SK-N-MC (cell line): Measurements from ENCODE around the gene USF1.
A peak's percentile ranks its signal among the peaks of the same experiment; 100 is the strongest.

Experiments used
- DNase-seq: peaks from one replicate; pipeline ENCODE4 v3.0.0-alpha.2; 2011; ENCODE audit warnings: low read depth, low spot score
- H3K27ac ChIP-seq: fragments of 200-600 bp; sonication (generic); 2 replicates; pipeline ENCODE4 v1.5.1; 2016; ENCODE audit warnings: mixed run types
- H3K36me3 ChIP-seq: fragments of 200-600 bp; sonication (generic); 2 replicates; pipeline ENCODE4 v1.6.1; 2017; ENCODE audit warnings: antibody characterized with exemption, low read length, mixed read lengths; ENCODE audit not compliant: insufficient read depth
- H3K4me3 ChIP-seq: fragments of 200-600 bp; sonication (generic); 2 replicates; pipeline ENCODE4 v1.5.1; 2016
- H3K9ac ChIP-seq: fragments of 200-600 bp; sonication (generic); 2 replicates; pipeline ENCODE4 v1.8.0; 2017; ENCODE audit warnings: mixed run types, mixed read lengths; ENCODE audit not compliant: insufficient read length
- H3K9me3 ChIP-seq: fragments of 200-600 bp; sonication (generic); 2 replicates; pipeline ENCODE4 v1.6.1; 2017; ENCODE audit warnings: low read depth, mild to moderate bottlenecking, antibody characterized with exemption, low read length, moderate library complexity, mixed read lengths
- EZH2 ChIP-seq: fragments of 200-600 bp; sonication (generic); IDR thresholded peaks from one replicate; pipeline ENCODE4 v1.6.1; 2017; ENCODE audit warnings: antibody characterized with exemption
- FOXP2 ChIP-seq: optimal IDR thresholded peaks from 2 replicates; pipeline ENCODE3; 2011; ENCODE audit warnings: mild to moderate bottlenecking, moderate library complexity; ENCODE audit not compliant: insufficient read depth; ENCODE audit errors: extremely low read length, control extremely low read depth
- POLR2AphosphoS5 ChIP-seq: IDR thresholded peaks from 2 replicates; pipeline ENCODE4 v1.6.1; 2012; ENCODE audit warnings: mild to moderate bottlenecking, low read depth, low read length, borderline replicate concordance

USF1 gene

GRCh38 chr1:161008869-161009510 is 36.8 kb downstream of the USF1 start:
- no peak for DNase-seq
- TF ChIP-seq POLR2AphosphoS5 (no peak), EZH2 (no peak), FOXP2 (no peak)
- Histone ChIP-seq H3K4me3 (peak overlapping the region; percentile 18; the same call in 1 of the 2 replicates), H3K9ac (no peak overlapping the region), H3K9me3 (no peaks in the 10 kb centered on the region), H3K27ac (peak overlapping the region; percentile 69), H3K36me3 (no peaks in the 10 kb centered on the region)

- Histone ChIP-seq H3K36me3 (no peaks in the 10 kb centered on the region), H3K4me3 (no peak overlapping the region), H3K9ac (no peak overlapping the region), H3K9me3 (no peaks in the 10 kb centered on the region), H3K27ac (no peak overlapping the region)
- no peak for DNase-seq
- TF ChIP-seq EZH2 (no peak), POLR2AphosphoS5 (no peak), FOXP2 (no peak)
Measured at GRCh38 chr1:161007369-161007768, 38.4 kb downstream of the USF1 start.

- H3K9me3 ChIP-seq = no peaks in the 10 kb centered on the region
- no peak overlapping the region for H3K9ac ChIP-seq
- H3K27ac ChIP-seq = no peak overlapping the region
- H3K4me3 ChIP-seq = no peak overlapping the region
- TF ChIP-seq EZH2 (no peak), POLR2AphosphoS5 (no peak), FOXP2 (no peak)
- no peak for DNase-seq
- H3K36me3 ChIP-seq = no peaks in the 10 kb centered on the region
Measured at GRCh38 chr1:161006563-161006962, 39.2 kb downstream of the USF1 start.

GRCh38 chr1:161001525-161001924 is 44.3 kb downstream of the USF1 start:
- no peaks in the 10 kb centered on the region for H3K36me3 ChIP-seq
- DNase-seq = no peak
- H3K9me3 ChIP-seq = no peaks in the 10 kb centered on the region
- H3K9ac ChIP-seq = peak overlapping the region; percentile 32
- TF ChIP-seq POLR2AphosphoS5 = no peak
- H3K27ac ChIP-seq = peak overlapping the region; percentile 48; the same call in 1 of the 2 replicates
- no peak overlapping the region for H3K4me3 ChIP-seq

- Histone ChIP-seq H3K27ac (peak overlapping the region; percentile 48; the same call in 1 of the 2 replicates), H3K4me3 (no peak overlapping the region), H3K9ac (no peak overlapping the region), H3K36me3 (no peaks in the 10 kb centered on the region), H3K9me3 (no peaks in the 10 kb centered on the region)
- DNase-seq = no peak
- no peak for TF ChIP-seq EZH2
- no peak for TF ChIP-seq POLR2AphosphoS5
- no peak for TF ChIP-seq FOXP2
Measured at GRCh38 chr1:161000736-161001480, 44.9 kb downstream of the USF1 start.

GRCh38 chr1:160999376-160999775 is 46.4 kb downstream of the USF1 start:
- TF ChIP-seq FOXP2 (no peak), POLR2AphosphoS5 (no peak), EZH2 (no peak)
- Histone ChIP-seq H3K27ac (no peak overlapping the region), H3K36me3 (no peaks in the 10 kb centered on the region), H3K9me3 (no peaks in the 10 kb centered on the region), H3K4me3 (no peak overlapping the region), H3K9ac (no peak overlapping the region)
- DNase-seq = no peak

GRCh38 chr1:160997323-160998038 is 48.3 kb downstream of the USF1 start:
- H3K36me3 ChIP-seq = no peaks in the 10 kb centered on the region
- DNase-seq = no peak

GRCh38 chr1:160996178-160996577 is 49.6 kb downstream of the USF1 start:
- TF ChIP-seq EZH2 (no peak), POLR2AphosphoS5 (no peak), FOXP2 (no peak)
- no peaks in the 10 kb centered on the region for H3K9me3 ChIP-seq
- H3K9ac ChIP-seq = no peak overlapping the region
- no peaks in the 10 kb centered on the region for H3K36me3 ChIP-seq
- H3K4me3 ChIP-seq = no peak overlapping the region
- no peak overlapping the region for H3K27ac ChIP-seq
- DNase-seq = no peak

More at GRCh38 chr1:160997323-160998038, 48.3 kb downstream of the USF1 start:
- no peaks in the 10 kb centered on the region for H3K9me3 ChIP-seq
- no peak overlapping the region for H3K27ac ChIP-seq
- no peak for TF ChIP-seq FOXP2
- TF ChIP-seq POLR2AphosphoS5 = no peak
- no peak for TF ChIP-seq EZH2
- no peak overlapping the region for H3K4me3 ChIP-seq
- no peak overlapping the region for H3K9ac ChIP-seq
